K562 (cell line): ENCODE data around the gene MAMDC2. TPM values are rescaled to one million over a fixed set of nuclear protein-coding genes. Genes with fewer than 3 reads are reported as not detected.

ENCODE experiments used
- ATAC-seq: fragments of 200-7000 bp; cut with Tn5 transposase; 3 replicates; pipeline ENCODE4 v1.9.1; 2020; ENCODE audit warnings: moderate library complexity
- BruUV-seq: library from RNA; stranded (reverse); fragments of 400-500 nt; replicated peaks from 2 replicates; lab custom pipeline; 2021; lab: Mats Ljungman, UMichigan
- CTCF ChIA-PET: fragments of 300-600 bp; formaldehyde crosslinking; extraction: SDS; loops from one replicate; lab custom pipeline; 2021; ENCODE audit warnings: low intra/inter-chr PET ratio; lab: Yijun Ruan, JAX
- POLR2A ChIA-PET: fragments of 300-600, 350-650 bp; sonication (Branson Sonifier 250); formaldehyde crosslinking; extraction: SDS; loops from one replicate; lab custom pipeline; 2021; ENCODE audit warnings: antibody characterized with exemption, inconsistent platforms; lab: Yijun Ruan, JAX
- DNase-seq, 4 experiments: peaks; one replicate each; pipeline versions ENCODE4 v3.0.0 to v3.0.0-alpha.2; 2011 to 2018; ENCODE audit warnings: low spot score in 3 of 4, mixed read lengths in 3 of 4; ENCODE audit errors: extremely low read depth in 1 of 4
- FAIRE-seq: peaks from 2 replicates; lab custom pipeline; 2011; peaks lifted over from hg19 to GRCh38; lab: Jason Lieb, UNC
- H2AFZ ChIP-seq: 2 replicates; pipeline ENCODE4 v1.6.0; 2011; ENCODE audit warnings: low read depth, low read length, control low read depth, inconsistent platforms
- H3K27ac ChIP-seq: fragments of 200-600 bp; 3 replicates; pipeline ENCODE4 v1.8.0; 2011; ENCODE audit warnings: low read depth, mild to moderate bottlenecking, control low read depth, inconsistent platforms, low read length, moderate library complexity, mixed read lengths; ENCODE audit errors: extremely low read depth
- H3K27me3 ChIP-seq, 2 experiments: fragments of 300-600 bp in 1 of 2; 2 replicates in 1 of 2; 3 replicates in 1 of 2; pipeline versions ENCODE4 v1.6.0 to v1.8.0; 2011; ENCODE audit warnings: inconsistent platforms in 2 of 2, low read length in 2 of 2, mild to moderate bottlenecking in 1 of 2, mixed read lengths in 1 of 2, moderate library complexity in 1 of 2; ENCODE audit not compliant: control insufficient read depth in 2 of 2, insufficient read depth in 2 of 2
- H3K36me3 ChIP-seq: fragments of 300-600 bp; 3 replicates; pipeline ENCODE4 v1.8.0; 2011; ENCODE audit warnings: mild to moderate bottlenecking, low read length, inconsistent platforms; ENCODE audit not compliant: control insufficient read depth, insufficient read depth
- H3K4me1 ChIP-seq, 2 experiments: fragments of 200-600 bp in 1 of 2; replicated peaks in 1 of 2; 2 replicates in 1 of 2; 3 replicates in 1 of 2; pipeline versions ENCODE4 v1.5.1 to v1.8.0; 2011; ENCODE audit warnings: inconsistent platforms in 2 of 2, low read length in 2 of 2, mild to moderate bottlenecking in 1 of 2, mixed read lengths in 1 of 2, moderate library complexity in 1 of 2; ENCODE audit not compliant: control insufficient read depth in 2 of 2, insufficient read depth in 2 of 2
- H3K4me2 ChIP-seq: 2 replicates; pipeline ENCODE4 v1.6.1; 2011; ENCODE audit warnings: low read length, control low read depth, inconsistent platforms, mixed read lengths; ENCODE audit not compliant: insufficient read depth
- H3K4me3 ChIP-seq: fragments of 200-600 bp; sonication (generic), shearing (Covaris generic); 2 replicates; pipeline ENCODE4 v1.5.1; 2016; ENCODE audit warnings: control low read depth, inconsistent platforms
- H3K79me2 ChIP-seq: fragments of 200-600 bp; 3 replicates; pipeline ENCODE4 v1.8.0; 2011; ENCODE audit warnings: low read length, inconsistent platforms; ENCODE audit not compliant: control insufficient read depth, insufficient read depth
- H3K9ac ChIP-seq, 2 experiments: 2 replicates each; pipeline versions ENCODE4 v1.6.0 to v1.6.1; 2011; ENCODE audit warnings: low read depth in 2 of 2, low read length in 2 of 2, control low read depth in 1 of 2, inconsistent platforms in 1 of 2, mild to moderate bottlenecking in 1 of 2, mixed read lengths in 1 of 2; ENCODE audit not compliant: insufficient read depth in 1 of 2
- H3K9me1 ChIP-seq: one replicate; pipeline ENCODE4 v1.6.0; 2011; ENCODE audit warnings: inconsistent platforms, mild to moderate bottlenecking, low read length, moderate library complexity; ENCODE audit not compliant: control insufficient read depth, insufficient read depth
- H3K9me3 ChIP-seq: replicated peaks from 2 replicates; pipeline ENCODE4 v1.5.1; 2011; ENCODE audit warnings: low read depth, low read length, inconsistent platforms; ENCODE audit not compliant: control insufficient read depth, insufficient read depth
- H4K20me1 ChIP-seq: replicated peaks from 2 replicates; pipeline ENCODE4 v1.6.1; 2011; ENCODE audit warnings: low read length, inconsistent platforms, mixed read lengths; ENCODE audit not compliant: control insufficient read depth, insufficient read depth
- ARID3B ChIP-seq: fragments of 250-450 bp; sonication (Bioruptor Pico); IDR thresholded peaks from 2 replicates; pipeline ENCODE4 v1.4.0; 2020; ENCODE audit warnings: borderline replicate concordance
- PCBP1 ChIP-seq: fragments of 200-400 bp; formaldehyde crosslinking; IDR thresholded peaks from 2 replicates; pipeline ENCODE4 v1.6.1; 2018; ENCODE audit warnings: mild to moderate bottlenecking, low read depth, low read length; ENCODE audit not compliant: poor library complexity, severe bottlenecking
- ZBTB17 ChIP-seq: fragments of 450-650 bp; formaldehyde crosslinking; IDR thresholded peaks from 2 replicates; pipeline ENCODE4 v1.4.0; 2020; ENCODE audit warnings: mild to moderate bottlenecking
- ZNF280A ChIP-seq: fragments of 450-650 bp; IDR thresholded peaks from 2 replicates; pipeline ENCODE4 v1.6.1; 2018; ENCODE audit warnings: mild to moderate bottlenecking, low read depth; ENCODE audit not compliant: partially characterized antibody
- WGBS: fragments of 100-300 bp; shearing (Covaris generic); methylation state at CpG from one replicate; pipeline ENCODE4 v1.1.6; 2016; ENCODE audit warnings: low coverage, mixed read lengths; ENCODE audit not compliant: insufficient coverage; ENCODE audit errors: missing lambda C conversion rate; 5-methylcytosine and 5-hydroxymethylcytosine counted together
- in situ Hi-C: fragments of 300-500 bp; cut with MboI; formaldehyde crosslinking; loops from 4 replicates; pipeline ENCODE4 v1.15.0; 2018; ENCODE audit warnings: inconsistent platforms, mixed read lengths
- intact Hi-C: fragments of 100-400 bp; cut with micrococcal nuclease; formaldehyde crosslinking; loops from 2 replicates; pipeline ENCODE4 v1.14.2; 2022
- polyA plus RNA-seq, 8 experiments: library from polyadenylated mRNA; depleted of rRNA in 4 of 8; stranded (reverse) in 5 of 8; unstranded in 3 of 8; fragments of >200 nt; fragmentation: Nextera tagmentation in 2 of 8; fragmentation: Illumina TruSeq in 1 of 8; extraction: Ambion mirVana in 2 of 8; extraction: Trizol in 1 of 8; gene quantifications; 2 replicates each; pipeline versions ENCODE4 v1.2.1 to v1.2.3, GENCODE V29; 2011 to 2014; ENCODE audit warnings: inconsistent platforms in 1 of 8, missing spikeins in 1 of 8
- total RNA-seq, 7 experiments: library from RNA; depleted of rRNA in 6 of 7; stranded (reverse); fragments of >200 nt in 6 of 7; fragmentation: Illumina TruSeq in 2 of 7; extraction: Trizol in 2 of 7; gene quantifications; 2 replicates each; pipeline versions ENCODE4 v1.2.1 to v1.2.3, GENCODE V29; 2011 to 2021; ENCODE audit warnings: low replicate concordance in 1 of 7

Gene MAMDC2
- total and polyA plus RNA-seq, 9 of the 15 experiments (the other 6 are each of a cell fraction or from before 2014, with no cell fraction given): 0.01 to 0.03 TPM; not detected in 7

GRCh38 chr9:70142101-70142500 lies 98.5 kb downstream of the MAMDC2 start:
- H3K79me2 ChIP-seq: no peaks in the 10 kb centered on the region
- H3K27me3 ChIP-seq: no peaks in the 10 kb centered on the region
- H3K36me3 ChIP-seq: no peaks in the 10 kb centered on the region
- POLR2A ChIA-PET: no interaction called here
- H3K4me2 ChIP-seq: no peak overlapping the region
- no peaks in the 10 kb centered on the region for H3K9me3 ChIP-seq
- DNase-seq: no peak
- H3K27ac ChIP-seq: no peak overlapping the region
- no TSS peak for BruUV-seq
- H3K4me3 ChIP-seq: no peak overlapping the region
- H3K9ac ChIP-seq: no peak overlapping the region
- CTCF ChIA-PET: no interaction called here
- no peaks in the 10 kb centered on the region for H4K20me1 ChIP-seq
- TF ChIP-seq ZBTB17 (CRISPR knock-in tag): no peak
- intact Hi-C loops: no loop called here
- FAIRE-seq: no peak
- no peaks in the 10 kb centered on the region for H3K9me1 ChIP-seq
- no peaks in the 10 kb centered on the region for H3K4me1 ChIP-seq
- H2AFZ ChIP-seq: no peak overlapping the region
- WGBS: 0% methylated on average over 3 of the region's 3 CpGs
- in situ Hi-C loops: no loop called here
- no peak for ATAC-seq

GRCh38 chr9:70143394-70144130 lies 99.9 kb downstream of the MAMDC2 start:
- Histone ChIP-seq H3K27me3 (no peaks in the 10 kb centered on the region), H3K36me3 (no peaks in the 10 kb centered on the region), H2AFZ (no peak overlapping the region), H3K4me3 (no peak overlapping the region), H3K9me3 (no peaks in the 10 kb centered on the region), H4K20me1 (no peaks in the 10 kb centered on the region), H3K79me2 (no peaks in the 10 kb centered on the region), H3K9ac (no peak overlapping the region), H3K9me1 (no peaks in the 10 kb centered on the region), H3K4me2 (no peak overlapping the region), H3K27ac (no peak overlapping the region), H3K4me1 (no peaks in the 10 kb centered on the region)
- ATAC-seq (no peak), FAIRE-seq (no peak), DNase-seq (no peak)
- no TSS peak for BruUV-seq
- ChIA-PET POLR2A (interaction anchor here (0.8 kb wide), 1 partner anchor 31 kb away, joined by 3 read pairs; no protein-coding TSS in a partner anchor), CTCF (no interaction called here)
- TF ChIP-seq ARID3B (CRISPR knock-in tag) (no peak), PCBP1 (no peak), ZNF280A (no peak)
- in situ Hi-C loops: no loop called here
- 0% methylated on average over 3 of the region's 3 CpGs for WGBS
- intact Hi-C loops: no loop called here
